OCI-LY7 (cell line): Measurements from ENCODE around the gene SLC24A4. TPM values are rescaled to one million over a fixed set of nuclear protein-coding genes. Genes with fewer than 3 reads are reported as not detected.

Source experiments
- BruUV-seq: library from RNA; stranded (reverse); fragments of 400-500 nt; replicated peaks from 2 replicates; lab custom pipeline; 2021; lab: Mats Ljungman, UMichigan
- CTCF ChIA-PET: fragments of 300-600 bp; sonication (Branson Sonifier 250); formaldehyde crosslinking; loops from one replicate; lab custom pipeline; 2022; ENCODE audit warnings: antibody characterized with exemption; ENCODE audit not compliant: unreplicated experiment; lab: Charles Lee
- POLR2A ChIA-PET: fragments of 300-600 bp; sonication (Branson Sonifier 250); formaldehyde crosslinking; loops from one replicate; lab custom pipeline; 2022; ENCODE audit warnings: antibody characterized with exemption; lab: Charles Lee
- DNase-seq: peaks from one replicate; pipeline ENCODE4 v3.0.0-alpha.2; 2015; ENCODE audit warnings: low spot score
- H2AFZ ChIP-seq: fragments of 200-600 bp; sonication (generic), shearing (Covaris generic); 2 replicates; pipeline ENCODE4 v1.6.1; 2014; ENCODE audit warnings: mild to moderate bottlenecking, antibody characterized with exemption, low read length, moderate library complexity
- H3K27ac ChIP-seq: fragments of 200-600 bp; sonication (generic); 2 replicates; pipeline ENCODE4 v1.5.1; 2014; ENCODE audit warnings: mixed run types, low read depth, mild to moderate bottlenecking, moderate library complexity, low read length, inconsistent platforms; ENCODE audit not compliant: poor library complexity, severe bottlenecking
- H3K36me3 ChIP-seq: fragments of 200-600 bp; sonication (generic); 2 replicates; pipeline ENCODE4 v1.6.1; 2014; ENCODE audit warnings: mild to moderate bottlenecking, antibody characterized with exemption, low read length, moderate library complexity, mixed read lengths; ENCODE audit not compliant: insufficient read depth
- H3K4me1 ChIP-seq: fragments of 200-600 bp; sonication (generic); 2 replicates; pipeline ENCODE4 v1.5.1; 2014; ENCODE audit warnings: mild to moderate bottlenecking, low read length; ENCODE audit not compliant: insufficient read depth, poor library complexity, severe bottlenecking
- H3K4me2 ChIP-seq: fragments of 200-600 bp; sonication (generic); 2 replicates; pipeline ENCODE4 v1.6.1; 2014; ENCODE audit warnings: mild to moderate bottlenecking, low read length
- H3K4me3 ChIP-seq: fragments of 200-600 bp; sonication (generic); 2 replicates; pipeline ENCODE4 v1.5.1; 2014; ENCODE audit warnings: mild to moderate bottlenecking, low read depth, low read length; ENCODE audit not compliant: poor library complexity, severe bottlenecking
- H3K79me2 ChIP-seq: fragments of 200-600 bp; sonication (generic); 2 replicates; pipeline ENCODE4 v1.6.1; 2016; ENCODE audit warnings: low read depth, mild to moderate bottlenecking, low read length, moderate library complexity, mixed read lengths; ENCODE audit not compliant: insufficient read depth
- H3K9me2 ChIP-seq: fragments of 200-600 bp; sonication (generic); 2 replicates; pipeline ENCODE4 v1.6.1; 2016; ENCODE audit warnings: mild to moderate bottlenecking, low read length, mixed read lengths; ENCODE audit not compliant: insufficient read depth
- H3K9me3 ChIP-seq: fragments of 200-600 bp; sonication (generic); 2 replicates; pipeline ENCODE4 v1.6.1; 2014; ENCODE audit warnings: mild to moderate bottlenecking, mixed run types, low read length, mixed read lengths
- H4K20me1 ChIP-seq: fragments of 200-600 bp; sonication (generic); 2 replicates; pipeline ENCODE4 v1.6.1; 2014; ENCODE audit warnings: mild to moderate bottlenecking, antibody characterized with exemption, low read length, moderate library complexity, mixed read lengths; ENCODE audit not compliant: insufficient read depth
- CTCF ChIP-seq: fragments of 200-600 bp; sonication (generic); conservative IDR thresholded peaks from 2 replicates; pipeline ENCODE4 v1.5.1; 2014; ENCODE audit warnings: mild to moderate bottlenecking, antibody characterized with exemption, low read length, moderate library complexity, mixed read lengths
- EZH2phosphoT487 ChIP-seq: fragments of 200-600 bp; sonication (generic); IDR thresholded peaks from 2 replicates; pipeline ENCODE4 v1.6.1; 2018; ENCODE audit warnings: low read depth, borderline replicate concordance, mild to moderate bottlenecking, mixed run types, antibody characterized with exemption, low read length, moderate library complexity, mixed read lengths
- intact Hi-C: fragments of 100-400 bp; cut with micrococcal nuclease; formaldehyde crosslinking; loops from one replicate; pipeline ENCODE4 v1.10.0; 2022; ENCODE audit not compliant: unreplicated experiment
- total RNA-seq, 2 experiments: library from RNA; depleted of rRNA in 1 of 2; stranded (reverse); fragments of >200 nt in 1 of 2; shearing (Covaris generic) in 1 of 2; gene quantifications; 2 replicates each; pipeline ENCODE4 v1.2.3, GENCODE V29; 2014 to 2022

SLC24A4 gene
- total RNA-seq, 2 experiments from 2014 or later = not detected

GRCh38 chr14:92540472-92541048 is 217.6 kb downstream of the SLC24A4 start:
- H3K79me2 ChIP-seq = no peaks in the 10 kb centered on the region
- H3K36me3 ChIP-seq = no peaks in the 10 kb centered on the region
- ChIA-PET CTCF (no interaction called here), POLR2A (no interaction called here)
- no peaks in the 10 kb centered on the region for H4K20me1 ChIP-seq
- H3K9me3 ChIP-seq = no peaks in the 10 kb centered on the region
- no peak overlapping the region for H3K27ac ChIP-seq
- H2AFZ ChIP-seq = peak overlapping the region; percentile 87
- no peak for DNase-seq
- BruUV-seq = no TSS peak
- no peaks in the 10 kb centered on the region for H3K9me2 ChIP-seq
- no peak overlapping the region for H3K4me2 ChIP-seq
- peaks cover 39% of the 10 kb centered on the region for H3K4me1 ChIP-seq
- TF ChIP-seq EZH2phosphoT487 (no peak), CTCF (no peak)
- H3K4me3 ChIP-seq = no peak overlapping the region
- intact Hi-C loops = no loop called here

GRCh38 chr14:92542766-92543554 is 220.0 kb downstream of the SLC24A4 start:
- POLR2A ChIA-PET = no interaction called here
- no peaks in the 10 kb centered on the region for H3K79me2 ChIP-seq
- H3K4me3 ChIP-seq = no peak overlapping the region
- no peak for DNase-seq
- TF ChIP-seq CTCF (no peak), EZH2phosphoT487 (no peak)
- no peaks in the 10 kb centered on the region for H3K9me2 ChIP-seq
- H2AFZ ChIP-seq = no peak overlapping the region
- CTCF ChIA-PET = no interaction called here
- peaks cover 39% of the 10 kb centered on the region for H3K4me1 ChIP-seq
- no peaks in the 10 kb centered on the region for H3K36me3 ChIP-seq
- no peak overlapping the region for H3K4me2 ChIP-seq
- no peaks in the 10 kb centered on the region for H3K9me3 ChIP-seq
- intact Hi-C loops = no loop called here
- no peak overlapping the region for H3K27ac ChIP-seq
- BruUV-seq = no TSS peak
- no peaks in the 10 kb centered on the region for H4K20me1 ChIP-seq
